GM12801 (cell line): Measurements from ENCODE around the gene MKRN1.

Experiments used
- TF ChIP-seq, protein P1 (sequence below): IDR thresholded peaks from one replicate; pipeline ENCODE4 v1.5.1; 2011; ENCODE audit warnings: control low read depth; ENCODE audit not compliant: insufficient read length; ENCODE audit errors: extremely low read depth

Gene MKRN1

GRCh38 chr7:140439359-140439758 is 39.9 kb downstream of the MKRN1 start:
- TF ChIP-seq, protein P1, sequence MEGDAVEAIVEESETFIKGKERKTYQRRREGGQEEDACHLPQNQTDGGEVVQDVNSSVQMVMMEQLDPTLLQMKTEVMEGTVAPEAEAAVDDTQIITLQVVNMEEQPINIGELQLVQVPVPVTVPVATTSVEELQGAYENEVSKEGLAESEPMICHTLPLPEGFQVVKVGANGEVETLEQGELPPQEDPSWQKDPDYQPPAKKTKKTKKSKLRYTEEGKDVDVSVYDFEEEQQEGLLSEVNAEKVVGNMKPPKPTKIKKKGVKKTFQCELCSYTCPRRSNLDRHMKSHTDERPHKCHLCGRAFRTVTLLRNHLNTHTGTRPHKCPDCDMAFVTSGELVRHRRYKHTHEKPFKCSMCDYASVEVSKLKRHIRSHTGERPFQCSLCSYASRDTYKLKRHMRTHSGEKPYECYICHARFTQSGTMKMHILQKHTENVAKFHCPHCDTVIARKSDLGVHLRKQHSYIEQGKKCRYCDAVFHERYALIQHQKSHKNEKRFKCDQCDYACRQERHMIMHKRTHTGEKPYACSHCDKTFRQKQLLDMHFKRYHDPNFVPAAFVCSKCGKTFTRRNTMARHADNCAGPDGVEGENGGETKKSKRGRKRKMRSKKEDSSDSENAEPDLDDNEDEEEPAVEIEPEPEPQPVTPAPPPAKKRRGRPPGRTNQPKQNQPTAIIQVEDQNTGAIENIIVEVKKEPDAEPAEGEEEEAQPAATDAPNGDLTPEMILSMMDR = no peak

- TF ChIP-seq, protein P1 = no peak
Measured at GRCh38 chr7:140435252-140435895, 43.9 kb downstream of the MKRN1 start.

DNA sequence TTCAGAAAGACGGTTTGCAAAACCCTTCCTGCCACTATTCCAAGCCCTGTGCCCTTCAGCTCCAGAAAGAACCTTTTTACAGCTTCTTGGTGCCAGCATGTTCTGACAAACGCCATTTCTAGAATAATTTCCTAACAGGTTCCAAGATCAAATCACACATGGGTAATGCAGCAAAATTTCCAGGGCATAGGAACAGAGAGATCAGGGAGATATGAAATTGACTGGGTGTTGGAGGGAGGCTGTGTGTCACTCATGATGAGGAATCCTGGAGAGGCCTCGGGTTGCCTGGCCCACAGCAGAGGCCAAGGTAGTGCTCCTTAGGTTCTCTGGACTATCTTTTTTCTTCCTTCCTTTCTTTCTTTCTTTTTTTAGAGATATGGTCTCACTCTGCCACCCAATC is 45.9 kb downstream of the MKRN1 start:
- TF ChIP-seq, protein P1 = no peak

- TF ChIP-seq, protein P1 = no peak
Measured at GRCh38 chr7:140426130-140426529, 53.2 kb downstream of the MKRN1 start.

GRCh38 chr7:140425718-140426117 is 53.6 kb downstream of the MKRN1 start:
- TF ChIP-seq, protein P1 = no peak

DNA sequence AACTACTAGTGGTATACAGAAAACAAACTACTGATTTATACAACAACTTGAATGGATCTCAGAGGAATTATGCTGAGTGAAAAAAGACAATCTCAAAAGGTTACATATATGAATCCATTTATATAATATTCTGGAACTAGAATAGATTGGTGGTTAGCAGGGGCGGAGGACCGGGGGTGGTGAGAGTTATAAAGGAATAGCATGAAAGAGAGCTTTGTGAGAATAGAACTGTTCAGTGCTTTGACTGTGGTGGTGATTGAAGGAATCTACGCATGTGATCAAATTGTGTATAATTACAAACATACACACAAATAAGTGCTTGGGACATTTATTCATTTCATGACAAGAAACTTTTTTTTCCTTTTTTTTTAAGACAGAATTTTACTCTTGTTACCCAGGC is 55.8 kb downstream of the MKRN1 start:
- TF ChIP-seq, protein P1 = no peak

DNA sequence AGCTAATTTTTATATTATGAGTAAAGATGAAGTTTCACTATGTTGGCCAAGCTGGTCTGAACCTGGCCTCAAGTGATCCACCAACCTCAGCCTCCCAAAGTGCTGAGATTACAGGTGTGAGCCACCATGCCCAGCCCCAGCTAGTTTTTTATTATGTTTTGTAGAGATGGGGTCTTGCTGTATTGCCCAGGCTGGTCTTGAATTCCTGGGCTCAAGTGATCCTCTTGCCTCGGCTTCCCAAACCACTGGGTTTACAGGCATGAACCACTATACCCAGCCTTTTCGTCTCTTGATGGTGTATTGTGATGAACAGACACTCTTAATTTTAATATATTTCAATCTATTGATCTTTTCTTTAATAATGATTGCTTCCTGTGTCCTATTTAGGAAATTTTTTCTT is 57.8 kb downstream of the MKRN1 start:
- TF ChIP-seq, protein P1 = no peak
